ENCODE measurements around the gene SLAIN2. TPM values are rescaled to one million over a fixed set of nuclear protein-coding genes. Genes with fewer than 3 reads are reported as not detected.

The SLAIN2 gene
- total RNA-seq, 4 donors from 2014 or later: 68.4 to 238 (median 115) TPM

GRCh38 chr4:48370260-48371134 lies 29.2 kb downstream of the SLAIN2 start:
- no peak overlapping the region for H3K4me3 ChIP-seq
- H3K27ac ChIP-seq: no peak overlapping the region

GRCh38 chr4:48372272-48372671 lies 30.9 kb downstream of the SLAIN2 start:
- TF ChIP-seq POLR2A (IDR thresholded peaks at IDR 0.05) (no peak), POLR2AphosphoS5 (IDR thresholded peaks at IDR 0.05) (no peak), EP300 (IDR thresholded peaks at IDR 0.05) (no peak)
- TF ChIP-seq, protein P1, sequence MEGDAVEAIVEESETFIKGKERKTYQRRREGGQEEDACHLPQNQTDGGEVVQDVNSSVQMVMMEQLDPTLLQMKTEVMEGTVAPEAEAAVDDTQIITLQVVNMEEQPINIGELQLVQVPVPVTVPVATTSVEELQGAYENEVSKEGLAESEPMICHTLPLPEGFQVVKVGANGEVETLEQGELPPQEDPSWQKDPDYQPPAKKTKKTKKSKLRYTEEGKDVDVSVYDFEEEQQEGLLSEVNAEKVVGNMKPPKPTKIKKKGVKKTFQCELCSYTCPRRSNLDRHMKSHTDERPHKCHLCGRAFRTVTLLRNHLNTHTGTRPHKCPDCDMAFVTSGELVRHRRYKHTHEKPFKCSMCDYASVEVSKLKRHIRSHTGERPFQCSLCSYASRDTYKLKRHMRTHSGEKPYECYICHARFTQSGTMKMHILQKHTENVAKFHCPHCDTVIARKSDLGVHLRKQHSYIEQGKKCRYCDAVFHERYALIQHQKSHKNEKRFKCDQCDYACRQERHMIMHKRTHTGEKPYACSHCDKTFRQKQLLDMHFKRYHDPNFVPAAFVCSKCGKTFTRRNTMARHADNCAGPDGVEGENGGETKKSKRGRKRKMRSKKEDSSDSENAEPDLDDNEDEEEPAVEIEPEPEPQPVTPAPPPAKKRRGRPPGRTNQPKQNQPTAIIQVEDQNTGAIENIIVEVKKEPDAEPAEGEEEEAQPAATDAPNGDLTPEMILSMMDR (IDR thresholded peaks at IDR 0.05): no peak
- 42 to 100% methylated on average over 1 of the region's 1 CpG for WGBS, 2 donors (ENCODE audit: low coverage in 1 of 2)
- no peaks in the 10 kb centered on the region for H3K9me3 ChIP-seq
- no peak for ATAC-seq
- no peak overlapping the region for H3K27ac ChIP-seq
- H3K4me1 ChIP-seq: peaks cover 0 to 26% (median 0%) of the 10 kb centered on the region in 3 donors
- H3K36me3 ChIP-seq: peaks cover 0 to 4% of the 10 kb centered on the region in 2 donors
- H3K27me3 ChIP-seq: no peaks in the 10 kb centered on the region
- no peak overlapping the region for H3K4me3 ChIP-seq

More at GRCh38 chr4:48370260-48371134, 29.2 kb downstream of the SLAIN2 start:
- Histone ChIP-seq H3K9me3 (no peaks in the 10 kb centered on the region), H3K27me3 (no peaks in the 10 kb centered on the region), H3K4me1 (peaks cover 0 to 36% (median 0%) of the 10 kb centered on the region in 3 donors), H3K36me3 (peaks cover 0 to 4% of the 10 kb centered on the region in 2 donors)
- TF ChIP-seq POLR2AphosphoS5 (IDR thresholded peaks at IDR 0.05): no peak
- TF ChIP-seq, protein P1 (IDR thresholded peaks at IDR 0.05): no peak
- no peak for TF ChIP-seq EP300 (IDR thresholded peaks at IDR 0.05)
- TF ChIP-seq POLR2A (IDR thresholded peaks at IDR 0.05): no peak
- 74 to 100% methylated on average over 1 of the region's 1 CpG for WGBS, 2 donors (ENCODE audit: low coverage in 1 of 2)
- ATAC-seq: no peak

DNA sequence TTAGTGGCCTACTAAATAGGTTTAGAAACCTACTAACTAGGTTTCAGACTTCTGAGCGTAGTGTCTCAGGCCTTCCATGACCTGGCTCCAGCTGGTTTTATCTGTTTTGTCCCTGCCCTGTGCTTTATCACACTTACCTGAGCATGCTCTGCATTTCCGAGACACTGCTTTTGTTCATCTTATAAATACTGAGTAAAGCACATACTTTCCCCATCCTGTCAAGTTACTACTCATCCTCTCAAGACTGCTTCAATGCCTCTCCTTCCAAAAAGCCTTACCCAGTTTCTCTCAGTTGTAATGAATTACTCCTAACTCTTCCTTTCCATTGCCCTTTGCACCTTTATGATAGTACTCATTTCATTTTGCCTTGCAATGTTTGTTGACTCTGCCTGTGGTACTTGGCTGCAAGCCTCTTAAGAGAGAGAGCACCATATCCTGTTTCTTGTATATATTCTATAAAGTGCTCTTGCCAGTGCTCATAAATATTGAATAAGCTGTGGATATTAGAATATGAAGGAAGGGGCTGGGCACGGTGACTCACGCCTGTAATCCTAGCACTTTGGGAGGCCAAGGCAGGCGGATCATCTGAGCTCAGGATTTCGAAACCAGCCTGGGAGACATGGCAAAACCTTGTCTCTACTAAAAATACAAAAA lies 34.4 kb downstream of the SLAIN2 start:
- Histone ChIP-seq H3K4me1 (peaks cover 0 to 30% (median 0%) of the 10 kb centered on the region in 3 donors), H3K4me3 (no peak overlapping the region), H3K9me3 (no peaks in the 10 kb centered on the region), H3K36me3 (peaks cover 0 to 22% of the 10 kb centered on the region in 2 donors), H3K27ac (no peak overlapping the region), H3K27me3 (no peaks in the 10 kb centered on the region)
- ATAC-seq: no peak
- 90 to 94% methylated on average over 3 to 6 of the region's 6 CpGs for WGBS, 2 donors (ENCODE audit: low coverage in 1 of 2)
- TF ChIP-seq EP300 (IDR thresholded peaks at IDR 0.05) (no peak), POLR2AphosphoS5 (IDR thresholded peaks at IDR 0.05) (no peak), POLR2A (IDR thresholded peaks at IDR 0.05) (no peak)
- TF ChIP-seq, protein P1 (IDR thresholded peaks at IDR 0.05): no peak

GRCh38 chr4:48379587-48380180 lies 38.4 kb downstream of the SLAIN2 start:
- H3K4me3 ChIP-seq: no peak overlapping the region
- H3K27ac ChIP-seq: no peak overlapping the region
- no peak for ATAC-seq
- H3K4me1 ChIP-seq: peaks cover 0 to 30% (median 0%) of the 10 kb centered on the region in 3 donors
- H3K36me3 ChIP-seq: peaks cover 0 to 33% of the 10 kb centered on the region in 2 donors
- H3K27me3 ChIP-seq: no peaks in the 10 kb centered on the region
- WGBS, 2 donors (ENCODE audit: low coverage in 1 of 2): 56 to 57% methylated on average over 1 of the region's 1 CpG
- TF ChIP-seq POLR2AphosphoS5 (IDR thresholded peaks at IDR 0.05): no peak
- TF ChIP-seq POLR2A (IDR thresholded peaks at IDR 0.05): no peak
- TF ChIP-seq EP300 (IDR thresholded peaks at IDR 0.05): no peak
- TF ChIP-seq, protein P1 (IDR thresholded peaks at IDR 0.05): no peak
- H3K9me3 ChIP-seq: no peaks in the 10 kb centered on the region
